Activated CD4-positive, CD25-positive, alpha-beta regulatory T cell treated with anti-CD3 and anti-CD28 coated beads, Interleukin-2, amount 50 U/mL, for 16 hours (primary cell): ENCODE measurements around the gene TMTC1.

Experiments
- DNase-seq: peaks from one replicate; pipeline ENCODE4 v3.0.0-alpha.2; 2020; ENCODE audit warnings: low read depth, low spot score

Gene TMTC1

GRCh38 chr12:29537298-29537697 is 246.4 kb downstream of the TMTC1 start:
- no peak for DNase-seq

GRCh38 chr12:29534935-29535334 is 248.8 kb downstream of the TMTC1 start:
- DNase-seq, result no peak

- no peak for DNase-seq
Measured at GRCh38 chr12:29533815-29534489, 249.8 kb downstream of the TMTC1 start.

- no peak for DNase-seq
Measured at GRCh38 chr12:29531471-29531870, 252.3 kb downstream of the TMTC1 start.

GRCh38 chr12:29530436-29530835 is 253.3 kb downstream of the TMTC1 start:
- no peak for DNase-seq

- no peak for DNase-seq
Measured at GRCh38 chr12:29528161-29528560, 255.6 kb downstream of the TMTC1 start.

- no peak for DNase-seq
Measured at GRCh38 chr12:29521951-29522350, 261.8 kb downstream of the TMTC1 start.

GRCh38 chr12:29519585-29520182 is 264.1 kb downstream of the TMTC1 start:
- DNase-seq, result no peak

- no peak for DNase-seq
Measured at GRCh38 chr12:29518407-29518806, 265.3 kb downstream of the TMTC1 start.

GRCh38 chr12:29517264-29517663 is 266.5 kb downstream of the TMTC1 start:
- no peak for DNase-seq

GRCh38 chr12:29516431-29516875 is 267.3 kb downstream of the TMTC1 start:
- DNase-seq, result no peak

GRCh38 chr12:29510591-29511185 is 273.1 kb downstream of the TMTC1 start:
- DNase-seq, result no peak

- DNase-seq, result no peak
Measured at GRCh38 chr12:29509503-29509902, 274.2 kb downstream of the TMTC1 start.

GRCh38 chr12:29508949-29509348 is 274.8 kb downstream of the TMTC1 start:
- DNase-seq, result no peak

GRCh38 chr12:29505122-29505521 is 278.6 kb downstream of the TMTC1 start:
- no peak for DNase-seq

GRCh38 chr12:29503283-29503682 is 280.5 kb downstream of the TMTC1 start:
- no peak for DNase-seq

- no peak for DNase-seq
Measured at GRCh38 chr12:29499235-29499634, 284.5 kb downstream of the TMTC1 start.

GRCh38 chr12:29497588-29497987 is 286.2 kb downstream of the TMTC1 start, which contains the start of gene OVCH1:
OVCH1 (minus strand) TSS chr12:29497686; CDS start chr12:29497686, 0 bp downstream.
- DNase-seq, result no peak

- no peak for DNase-seq
Measured at GRCh38 chr12:29492891-29493290, 290.9 kb downstream of the TMTC1 start.

- no peak for DNase-seq
Measured at GRCh38 chr12:29486972-29487371, 296.8 kb downstream of the TMTC1 start.

GRCh38 chr12:29463198-29463597 is 320.5 kb downstream of the TMTC1 start:
- DNase-seq, result no peak

GRCh38 chr12:29460082-29460481 is 323.7 kb downstream of the TMTC1 start:
- no peak for DNase-seq

- no peak for DNase-seq
Measured at GRCh38 chr12:29455087-29455486, 328.7 kb downstream of the TMTC1 start.
